Upper lobe of left lung (tissue), 4 donors: ENCODE measurements around the gene ORMDL3.

ENCODE experiments used
- POLR2AphosphoS5 ChIP-seq, 2 donors: sonication (generic); formaldehyde crosslinking; IDR thresholded peaks; one replicate each; pipeline ENCODE4 v1.5.1; 2017; ENCODE audit warnings: antibody characterized with exemption in 2 of 2
- TF ChIP-seq, protein P1 (sequence below), 6 experiments: fragments of 450-650 bp in 4 of 6; fragments of 200-600 bp in 2 of 6; sonication (generic) in 2 of 6; IDR thresholded peaks; one replicate each; pipeline ENCODE4 v1.5.1; 2016 to 2019; ENCODE audit warnings: antibody characterized with exemption in 6 of 6

DNA sequence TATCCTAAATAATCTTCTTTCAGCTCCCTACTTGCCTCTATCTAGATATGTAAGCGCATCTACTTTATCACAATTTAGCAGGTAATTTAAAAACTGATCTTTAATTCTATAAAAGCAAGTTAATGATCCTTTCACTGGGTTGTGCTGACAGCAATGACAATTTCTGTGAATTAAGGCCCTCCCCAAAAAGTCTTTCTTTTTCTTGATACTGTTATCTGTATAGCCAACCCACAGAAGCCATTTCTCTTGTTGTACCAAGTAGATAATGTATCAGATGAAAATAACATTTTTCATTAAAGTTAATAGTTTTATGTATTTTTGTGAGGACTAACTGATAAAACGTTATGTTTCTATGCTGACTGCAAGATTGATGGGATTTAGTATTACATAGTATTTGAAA lies 55.6 kb downstream of the ORMDL3 start:
- TF ChIP-seq, protein P1, sequence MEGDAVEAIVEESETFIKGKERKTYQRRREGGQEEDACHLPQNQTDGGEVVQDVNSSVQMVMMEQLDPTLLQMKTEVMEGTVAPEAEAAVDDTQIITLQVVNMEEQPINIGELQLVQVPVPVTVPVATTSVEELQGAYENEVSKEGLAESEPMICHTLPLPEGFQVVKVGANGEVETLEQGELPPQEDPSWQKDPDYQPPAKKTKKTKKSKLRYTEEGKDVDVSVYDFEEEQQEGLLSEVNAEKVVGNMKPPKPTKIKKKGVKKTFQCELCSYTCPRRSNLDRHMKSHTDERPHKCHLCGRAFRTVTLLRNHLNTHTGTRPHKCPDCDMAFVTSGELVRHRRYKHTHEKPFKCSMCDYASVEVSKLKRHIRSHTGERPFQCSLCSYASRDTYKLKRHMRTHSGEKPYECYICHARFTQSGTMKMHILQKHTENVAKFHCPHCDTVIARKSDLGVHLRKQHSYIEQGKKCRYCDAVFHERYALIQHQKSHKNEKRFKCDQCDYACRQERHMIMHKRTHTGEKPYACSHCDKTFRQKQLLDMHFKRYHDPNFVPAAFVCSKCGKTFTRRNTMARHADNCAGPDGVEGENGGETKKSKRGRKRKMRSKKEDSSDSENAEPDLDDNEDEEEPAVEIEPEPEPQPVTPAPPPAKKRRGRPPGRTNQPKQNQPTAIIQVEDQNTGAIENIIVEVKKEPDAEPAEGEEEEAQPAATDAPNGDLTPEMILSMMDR (IDR thresholded peaks at IDR 0.05): no peak
- no peak for TF ChIP-seq POLR2AphosphoS5 (IDR thresholded peaks at IDR 0.05)
